Stimulated activated CD8-positive, alpha-beta memory T cell treated with anti-CD3 and anti-CD28 coated beads, Interleukin-15, amount 100 ng/mL, for 24 hours (primary cell): ENCODE data around the gene CLOCK.

Source experiments
- DNase-seq: peaks from one replicate; pipeline ENCODE4 v3.0.0-alpha.2; 2020; ENCODE audit warnings: low read depth

CLOCK gene

DNA sequence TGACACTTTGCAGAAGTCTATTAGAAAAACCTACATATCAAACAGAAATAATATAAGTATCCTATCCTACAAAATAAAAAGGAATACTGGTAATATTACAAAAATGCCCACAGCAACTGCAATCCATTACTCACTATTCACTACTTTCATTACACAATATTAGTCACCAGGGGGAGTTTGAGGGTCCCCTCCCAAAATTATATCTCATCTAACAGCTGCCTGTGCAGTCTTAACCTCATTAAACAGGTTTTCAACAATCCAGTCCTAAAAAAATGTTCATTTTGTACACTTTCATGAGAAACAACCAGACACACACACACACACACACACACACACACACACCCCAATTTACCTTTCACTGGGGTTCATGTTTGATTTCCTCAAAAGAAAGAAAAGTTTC is 2.9 kb downstream of the CLOCK start:
- DNase-seq, result no peak

DNA sequence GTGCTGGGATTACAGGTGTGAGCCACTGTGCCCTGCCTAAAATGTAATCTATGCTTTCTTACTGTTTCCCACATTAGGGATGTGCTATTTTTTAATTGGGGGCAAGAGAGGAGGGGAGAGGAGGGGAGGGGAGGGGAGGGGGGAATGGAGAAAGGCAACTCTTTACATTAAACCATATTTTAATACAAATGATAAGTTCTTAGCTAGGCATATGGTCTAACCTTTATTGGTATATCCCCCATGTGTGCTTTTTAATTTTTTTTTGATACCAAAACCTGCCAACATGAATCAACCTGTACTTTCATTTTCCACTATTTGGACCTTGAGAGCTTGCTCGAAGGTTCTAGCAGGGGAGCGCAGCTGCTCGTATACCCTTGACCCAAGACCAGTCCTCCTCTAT is 6.4 kb downstream of the CLOCK start:
- no peak for DNase-seq

DNA sequence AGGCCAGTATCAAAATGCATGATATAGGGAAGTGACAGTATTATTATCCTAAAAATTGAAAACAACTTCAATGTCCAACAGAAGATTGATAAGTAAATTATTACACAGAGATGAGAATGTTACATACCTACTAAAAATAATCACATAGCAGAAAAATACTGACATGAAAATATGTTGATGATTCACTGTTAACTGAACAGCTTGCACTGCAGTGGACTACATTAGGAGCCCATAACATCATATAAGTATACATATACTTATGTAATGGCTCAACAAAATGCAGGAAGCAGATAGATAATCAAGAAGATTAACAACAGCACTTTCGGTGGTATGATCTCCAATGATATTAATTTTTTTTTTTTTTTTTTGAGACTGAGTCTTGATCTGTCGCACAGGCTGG is 7.1 kb downstream of the CLOCK start:
- DNase-seq, result no peak

DNA sequence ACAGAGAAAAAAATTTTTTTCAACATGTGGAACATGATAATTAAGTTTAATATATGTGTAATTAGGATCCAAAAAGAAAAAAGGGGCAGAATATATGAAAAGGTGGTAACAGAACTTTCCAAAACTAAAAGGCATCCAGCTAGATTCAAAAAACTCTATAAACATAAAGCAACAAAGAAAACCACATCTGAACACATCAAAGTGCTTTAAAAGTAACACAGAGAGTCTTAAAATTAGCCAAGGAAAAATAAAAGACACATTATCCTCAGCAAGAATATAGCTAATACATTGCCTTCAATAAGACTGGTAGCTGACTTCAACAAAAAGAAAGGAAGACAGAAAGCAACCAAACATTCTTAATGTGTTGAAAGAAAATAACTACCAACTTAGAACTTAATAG is 8.2 kb downstream of the CLOCK start:
- no peak for DNase-seq

DNA sequence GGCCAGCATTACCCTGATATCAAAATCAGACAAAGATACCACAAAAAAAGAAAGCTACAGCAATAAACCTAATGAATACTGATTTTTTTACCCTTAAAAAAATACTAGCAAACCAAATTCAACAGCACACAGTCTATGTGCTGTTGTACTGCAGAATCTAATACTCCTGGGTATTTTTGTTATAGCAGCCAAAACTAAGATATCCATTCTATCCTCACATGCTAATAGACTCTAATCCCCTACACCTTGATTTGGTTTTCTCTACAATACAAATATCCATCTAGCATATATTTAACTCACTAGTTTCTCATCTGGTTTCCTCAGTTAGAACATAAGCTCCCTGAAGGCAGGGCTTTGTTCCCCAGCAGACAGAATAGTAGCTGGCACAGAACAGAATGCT is 12.4 kb downstream of the CLOCK start:
- DNase-seq, result no peak

DNA sequence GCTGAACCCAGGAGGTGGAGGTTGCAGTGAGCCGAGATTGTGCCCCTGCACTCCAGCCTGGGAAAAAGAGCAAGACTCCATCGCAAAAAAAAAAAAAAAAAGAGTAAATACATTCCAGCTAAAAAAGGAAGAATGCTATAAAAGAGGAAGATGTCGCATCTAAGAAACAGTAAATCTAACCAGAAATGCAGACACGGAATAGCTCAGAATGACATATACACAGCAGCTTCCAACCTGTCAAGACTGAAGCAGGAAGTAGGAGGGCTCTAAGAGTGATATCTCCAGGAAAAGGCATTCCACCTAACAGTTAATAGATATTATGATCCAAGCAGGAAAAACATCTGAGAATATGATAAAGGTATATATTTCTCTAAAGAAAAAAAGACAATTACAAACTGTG is 16.0 kb downstream of the CLOCK start:
- no peak for DNase-seq

DNA sequence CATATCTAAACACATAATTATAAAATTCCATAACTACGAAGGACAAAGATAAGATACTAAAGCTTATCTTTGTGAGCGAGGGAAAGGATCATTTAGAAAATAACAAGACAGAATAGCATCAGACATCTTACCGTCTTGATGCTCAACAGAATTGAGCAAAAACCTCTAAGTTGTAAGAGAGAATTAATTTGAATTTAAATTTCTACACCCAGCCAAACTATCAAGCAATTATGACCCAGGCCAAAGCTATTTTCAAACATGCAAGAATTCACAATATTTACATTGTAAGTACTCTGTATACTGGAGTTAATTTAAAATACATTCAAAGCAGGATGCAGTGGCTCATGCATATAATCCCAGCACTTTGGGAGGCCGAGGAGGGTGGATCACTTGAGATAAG is 16.5 kb downstream of the CLOCK start:
- DNase-seq, result no peak

DNA sequence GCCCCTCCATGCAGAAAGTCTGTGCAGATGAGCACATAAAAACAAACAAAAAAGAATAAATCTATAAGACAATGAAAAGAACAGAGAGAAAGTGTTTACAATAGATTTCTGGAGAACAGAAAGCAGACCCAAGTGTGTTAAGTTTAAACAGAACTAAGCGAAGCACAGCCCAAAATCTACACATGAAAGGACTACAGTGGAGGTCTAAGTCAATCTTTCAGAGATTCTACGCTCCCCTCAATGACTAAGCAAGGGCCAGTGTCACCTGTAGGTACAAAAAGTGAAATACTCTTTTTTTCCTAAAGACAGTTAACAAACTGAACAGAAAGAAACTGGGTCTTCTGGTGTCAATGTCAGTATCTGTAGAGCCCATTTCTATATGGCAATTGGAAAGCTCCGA is 18.2 kb downstream of the CLOCK start:
- no peak for DNase-seq

DNA sequence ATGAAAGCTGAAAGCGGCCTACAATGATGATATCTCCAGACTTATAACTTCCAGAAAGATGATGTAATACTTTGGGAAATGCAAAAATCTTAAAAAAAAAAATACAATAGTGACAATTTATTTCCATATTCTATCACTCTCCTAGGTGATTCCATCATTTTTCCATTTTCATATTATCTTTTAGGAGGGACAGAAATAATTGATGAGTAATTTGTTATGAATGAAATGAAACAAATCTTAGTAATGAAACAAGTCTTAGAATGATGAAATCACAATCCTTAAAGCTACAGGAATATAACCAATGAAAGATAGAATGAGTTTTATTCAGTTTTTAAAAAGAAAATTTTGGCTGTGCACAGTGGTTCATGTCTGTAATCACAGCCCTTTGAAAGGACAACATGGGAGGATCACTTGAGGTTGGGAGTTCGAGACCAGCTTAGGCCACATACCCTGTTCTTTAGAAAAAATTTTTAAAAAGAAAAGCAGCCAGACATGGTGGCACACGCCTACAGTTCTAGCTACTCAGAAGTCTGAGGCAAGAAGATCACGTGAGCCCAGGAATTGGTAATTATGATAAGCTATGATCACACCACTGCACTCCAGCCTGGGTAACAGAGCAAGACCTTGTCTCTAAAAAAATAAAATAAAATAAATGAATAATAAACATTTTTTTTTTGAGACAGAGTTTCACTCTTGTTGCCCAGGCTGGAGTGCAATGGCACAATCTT is 21.7 kb downstream of the CLOCK start:
- no peak for DNase-seq

DNA sequence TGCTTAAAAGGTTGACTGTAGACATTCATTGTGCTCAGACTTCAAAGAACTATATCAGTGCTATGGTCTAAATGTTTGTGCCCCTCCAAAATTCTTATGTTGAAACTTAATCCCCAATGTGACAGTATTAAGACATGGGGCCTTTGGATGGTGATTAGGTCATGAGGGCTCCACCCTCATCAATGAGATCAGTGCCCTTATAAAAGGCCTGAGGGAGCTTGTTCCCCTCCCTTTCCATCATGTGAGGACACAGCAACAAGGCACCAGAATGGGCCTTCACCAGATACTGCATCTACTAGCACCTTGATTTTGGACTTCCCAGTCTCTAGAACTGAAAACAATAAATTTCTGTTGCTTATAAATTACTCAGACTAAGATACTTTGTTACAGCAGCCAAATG is 28.3 kb downstream of the CLOCK start:
- no peak for DNase-seq

DNA sequence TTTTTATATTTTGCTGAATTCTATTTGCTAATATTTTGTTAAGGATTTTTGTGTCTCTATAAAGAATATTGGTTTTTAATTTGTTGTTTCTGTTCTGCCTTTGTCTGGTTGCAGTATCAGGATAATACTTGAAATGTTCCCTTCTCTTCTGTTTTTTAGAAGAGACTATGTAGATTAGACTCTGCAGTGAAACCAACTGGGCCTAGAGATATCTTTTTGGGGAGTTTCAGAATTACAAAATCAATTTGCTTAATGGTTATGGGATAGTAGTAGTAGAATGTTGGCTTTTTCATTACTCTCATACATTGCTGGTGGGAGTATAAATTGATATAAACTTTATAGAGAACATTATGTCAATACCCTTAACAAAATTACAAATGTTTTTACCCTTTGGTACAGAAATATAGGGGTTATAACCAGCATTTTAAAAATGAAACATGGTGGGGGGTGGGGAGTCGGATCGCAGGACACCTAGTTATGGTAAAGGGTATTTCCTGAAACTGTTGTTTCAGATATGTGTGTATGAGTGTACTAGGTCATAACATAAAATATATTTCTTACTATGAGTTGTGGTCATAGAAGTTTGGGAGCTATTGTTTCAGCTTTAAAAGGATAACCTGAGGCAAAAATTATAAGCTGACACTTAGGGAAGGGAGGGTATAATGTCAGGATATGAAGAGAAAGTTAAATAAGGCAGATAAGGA is 29.0 kb downstream of the CLOCK start:
- DNase-seq, result no peak

DNA sequence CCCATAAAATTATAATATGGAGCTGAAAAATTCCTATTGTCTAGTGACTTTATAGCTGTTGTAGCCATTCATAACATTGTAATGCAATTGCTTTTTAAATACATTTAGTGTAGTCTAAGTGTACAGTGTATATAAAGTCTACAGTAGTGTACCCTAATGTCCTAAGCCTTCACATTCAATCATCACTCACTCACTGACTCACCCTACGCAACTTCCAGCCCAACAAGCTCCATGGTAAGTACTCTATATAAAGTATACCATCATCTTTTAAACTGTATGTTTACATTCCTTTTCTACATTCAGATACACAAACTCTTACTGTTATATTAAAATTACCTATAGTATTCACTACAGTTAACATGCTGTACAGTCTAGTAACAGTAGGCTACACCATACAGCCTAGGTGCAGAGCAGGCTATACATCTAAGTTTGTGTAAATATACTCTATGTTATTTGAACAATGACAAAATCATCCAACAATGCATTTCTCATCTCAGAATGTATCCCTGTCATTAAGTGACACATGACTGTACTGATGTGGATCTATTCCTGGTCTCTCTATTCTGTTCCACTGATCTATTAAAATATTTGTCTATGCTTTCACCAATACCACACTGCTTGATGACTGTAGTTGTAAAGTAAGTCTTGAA is 33.7 kb downstream of the CLOCK start:
- no peak for DNase-seq

DNA sequence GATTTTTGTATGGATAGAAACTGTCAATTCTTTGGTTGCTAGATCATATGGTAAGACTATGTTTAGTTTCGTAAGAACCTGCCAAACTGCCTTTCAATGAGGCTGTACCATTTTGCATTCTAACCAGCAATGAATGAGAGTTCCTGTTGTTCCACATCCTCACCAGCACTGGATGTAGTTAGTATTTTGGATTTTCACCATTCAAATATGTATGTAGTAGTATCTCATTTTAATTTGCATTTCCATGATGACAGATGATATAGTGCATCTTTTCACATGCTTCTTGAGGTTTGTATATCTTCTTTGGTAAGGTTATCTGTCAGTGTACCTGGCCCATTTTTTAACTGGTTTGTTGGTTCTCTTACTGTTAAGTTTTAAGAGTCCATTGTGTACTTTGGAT is 34.6 kb downstream of the CLOCK start:
- no peak for DNase-seq

DNA sequence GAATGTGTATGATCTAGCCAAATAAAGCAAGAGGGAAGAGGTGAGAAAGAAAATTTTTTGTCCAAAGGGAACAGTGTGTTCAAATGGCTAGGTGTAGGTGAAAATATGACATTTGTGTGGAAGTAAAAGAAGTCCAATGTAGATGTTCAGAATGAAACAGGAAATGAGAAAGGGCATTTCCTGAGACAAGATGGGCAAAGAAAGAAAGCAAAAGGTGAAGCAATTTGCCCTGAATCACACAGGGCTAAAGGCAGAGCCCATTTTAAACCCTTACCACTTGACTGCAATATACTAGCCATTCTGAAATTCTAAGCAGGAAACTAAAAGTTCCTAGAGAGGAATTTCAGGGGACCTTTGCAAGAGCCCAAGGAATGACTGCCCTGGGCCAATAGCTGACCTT is 36.0 kb downstream of the CLOCK start:
- no peak for DNase-seq

DNA sequence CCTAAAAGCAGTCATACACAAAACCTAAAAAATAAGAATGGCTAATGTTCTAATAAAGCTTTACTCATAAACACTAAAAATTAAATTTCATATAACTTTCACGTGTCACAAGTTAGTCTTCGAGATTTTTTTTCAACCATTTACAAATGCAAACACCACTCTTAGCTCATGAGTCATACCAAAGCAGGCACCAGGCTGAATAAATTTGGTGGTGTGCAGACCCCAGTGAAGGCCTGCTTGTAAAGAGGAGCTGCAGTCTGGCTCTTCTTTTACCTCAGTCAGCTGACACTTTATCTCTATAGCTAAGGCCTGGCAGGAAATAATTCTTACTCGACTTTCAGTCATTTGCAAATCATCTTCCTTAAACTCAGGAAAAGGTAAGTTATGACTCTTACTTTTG is 37.4 kb downstream of the CLOCK start:
- no peak for DNase-seq

DNA sequence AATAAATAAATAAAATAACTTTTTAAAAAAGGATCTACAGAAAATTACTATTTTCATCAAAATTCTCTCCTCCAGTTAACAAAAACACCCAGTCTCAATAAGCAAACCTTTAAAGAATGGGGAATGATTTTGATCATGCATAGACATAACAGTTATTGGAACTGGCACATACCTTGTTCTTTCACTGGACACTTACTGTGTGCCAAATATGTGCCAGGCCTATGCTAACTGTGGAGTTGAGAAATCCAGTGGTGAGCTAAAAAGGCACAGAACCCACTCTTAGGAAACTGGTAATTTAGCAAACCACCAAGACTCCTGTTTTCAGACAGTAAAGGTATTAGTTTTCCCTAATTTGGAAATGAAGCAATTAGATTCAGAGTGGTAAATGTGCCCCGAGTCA is 39.1 kb downstream of the CLOCK start:
- no peak for DNase-seq

DNA sequence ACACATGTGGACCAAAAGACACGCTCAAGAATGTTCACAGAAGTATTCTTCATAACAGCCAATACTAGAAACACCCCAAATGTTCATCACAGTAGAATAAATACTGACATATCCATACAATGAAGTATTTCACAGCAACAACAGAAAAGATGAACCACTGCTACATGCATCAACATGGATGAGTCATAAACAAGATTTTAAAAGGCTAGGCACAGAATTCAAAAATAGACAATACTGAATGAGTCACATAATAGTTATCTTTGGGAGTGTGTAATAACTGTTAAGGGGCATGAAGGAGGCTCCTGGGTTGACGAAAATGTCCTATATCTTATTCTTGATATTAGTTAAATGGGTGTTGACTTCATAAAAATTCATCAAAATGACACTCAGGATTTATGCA is 43.5 kb downstream of the CLOCK start:
- DNase-seq, result no peak

DNA sequence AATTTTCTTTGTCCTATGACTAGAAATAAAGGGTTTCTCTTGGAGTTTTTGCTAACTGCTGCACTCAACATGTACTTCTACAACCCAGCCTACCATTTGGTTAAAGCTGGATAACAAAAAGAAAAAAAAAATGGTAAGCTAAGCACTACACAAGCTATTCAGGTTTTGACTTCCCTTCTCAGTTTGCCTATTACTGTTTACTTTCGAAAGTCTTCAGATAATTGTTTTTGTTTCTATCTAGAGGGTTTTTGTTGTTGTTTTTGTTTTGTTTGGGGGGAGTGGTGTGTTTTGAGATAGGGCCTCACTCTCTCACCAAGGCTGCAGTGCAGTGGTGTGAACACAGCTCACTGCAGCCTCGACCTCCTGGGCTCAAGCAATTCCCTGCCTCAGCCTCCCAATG is 46.6 kb downstream of the CLOCK start:
- no peak for DNase-seq

DNA sequence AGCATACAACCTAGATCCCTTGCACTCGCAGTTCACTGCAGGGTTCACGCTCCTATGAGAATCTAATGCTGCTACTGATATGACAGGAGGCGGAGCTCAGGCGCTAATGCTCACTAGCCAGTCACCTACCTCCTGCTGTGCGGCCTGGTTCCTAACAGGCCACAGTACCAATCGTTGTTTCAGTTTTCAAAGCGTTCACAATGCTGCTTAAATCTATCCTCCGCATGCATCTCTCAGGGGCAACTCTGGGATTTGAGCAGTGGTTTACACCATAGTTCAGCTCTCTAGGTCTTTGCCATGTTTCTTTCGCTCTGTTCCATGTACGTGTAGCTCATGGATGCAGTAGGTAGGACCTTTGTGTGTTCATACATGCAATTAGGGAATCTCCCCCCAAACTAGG is 47.2 kb downstream of the CLOCK start:
- DNase-seq, result no peak

DNA sequence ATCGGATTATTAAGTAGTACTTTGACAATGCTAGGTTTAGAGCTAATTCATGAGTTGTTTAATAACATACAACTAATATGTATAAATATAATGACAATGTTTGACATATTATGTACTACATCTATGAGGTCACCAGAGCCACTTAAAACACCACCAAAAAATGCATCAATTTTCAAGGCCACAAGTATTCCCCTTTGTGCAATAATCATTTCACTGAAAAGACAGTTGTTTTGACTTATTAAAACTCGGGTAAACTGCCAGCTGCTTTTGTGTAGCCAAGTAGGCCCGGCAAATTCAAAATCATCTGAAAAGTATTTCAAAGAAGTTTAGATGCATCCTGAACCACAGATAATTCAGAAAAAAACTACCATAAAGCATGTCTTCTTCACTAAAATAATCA is 48.7 kb downstream of the CLOCK start:
- no peak for DNase-seq

DNA sequence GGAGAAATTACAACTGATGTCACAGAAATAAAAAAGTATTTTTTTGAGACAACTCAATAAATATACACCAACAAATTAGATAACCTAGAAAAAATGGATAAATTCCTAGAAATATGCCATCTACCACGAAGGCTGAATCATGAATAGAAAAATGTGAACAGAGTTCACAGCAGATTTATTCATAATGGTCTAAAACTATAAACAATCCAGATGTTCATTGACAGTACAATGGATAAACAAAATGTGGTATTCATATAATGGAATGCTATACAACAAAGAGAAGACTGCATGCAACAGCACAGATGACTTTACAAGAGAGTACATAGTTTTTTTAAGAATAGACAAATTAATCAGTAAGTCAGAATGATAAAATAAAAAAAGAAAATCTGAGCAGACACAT is 55.2 kb downstream of the CLOCK start:
- no peak for DNase-seq

DNA sequence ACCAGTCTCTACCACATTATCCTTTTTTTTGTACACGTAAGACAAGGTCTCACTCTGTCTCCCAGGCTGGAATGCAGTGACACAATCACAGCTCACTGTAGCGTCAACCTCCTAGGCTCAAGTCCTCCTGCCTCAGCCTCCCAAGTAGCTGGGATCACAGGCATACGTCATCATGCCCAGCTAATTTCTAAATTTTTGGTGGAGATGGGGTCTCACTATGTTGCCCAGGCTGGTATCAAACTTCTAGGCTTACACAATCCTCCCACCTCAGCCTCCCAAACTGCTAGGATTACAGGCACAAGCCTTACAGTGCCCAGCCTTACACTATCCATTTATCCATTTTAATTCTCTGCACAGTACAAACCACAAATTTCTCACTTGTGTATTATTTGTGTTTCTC is 58.0 kb downstream of the CLOCK start:
- DNase-seq, result no peak

DNA sequence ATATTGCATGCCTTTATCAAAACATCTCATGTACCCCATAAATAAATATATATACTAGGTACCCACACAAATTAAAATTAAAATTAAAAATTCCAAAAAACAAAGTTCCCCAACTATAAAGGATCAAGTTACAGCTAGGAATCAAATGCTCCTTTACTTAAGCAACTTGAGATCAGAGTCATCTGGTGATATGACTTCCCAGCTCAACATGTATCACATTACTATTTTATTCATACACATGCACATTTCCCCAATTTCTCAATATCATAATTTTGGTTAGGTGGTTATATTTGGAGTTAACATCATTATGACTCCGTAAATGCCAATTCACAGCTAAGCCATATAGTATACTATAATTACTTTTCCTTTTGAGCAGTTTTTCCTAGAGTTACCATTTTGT is 60.9 kb downstream of the CLOCK start:
- no peak for DNase-seq

DNA sequence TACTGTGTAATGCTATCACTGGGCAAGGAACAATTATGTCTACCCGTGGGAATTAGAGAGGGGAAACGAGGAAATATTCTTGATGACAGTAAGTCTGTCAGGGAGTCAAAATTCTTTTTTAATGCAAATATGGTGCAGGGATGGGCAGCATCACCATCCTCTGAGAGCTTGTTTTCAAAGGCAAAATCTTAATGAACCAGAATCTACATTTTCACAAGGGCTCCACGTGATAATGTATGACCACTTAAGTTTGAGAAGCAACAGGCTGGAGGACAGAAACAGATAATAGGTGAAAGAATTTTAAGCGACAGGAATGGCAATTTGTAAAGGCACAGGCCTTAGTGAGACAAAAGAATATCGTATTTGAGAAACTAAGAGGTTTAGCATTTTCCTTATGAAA is 63.4 kb downstream of the CLOCK start:
- no peak for DNase-seq
